ENCODE measurements around the gene METTL21C. TPM values are rescaled to one million over a fixed set of nuclear protein-coding genes. Genes with fewer than 3 reads are reported as not detected.

Gene METTL21C
- total RNA-seq (2022; extraction: Qiagen RNA extraction; ENCODE audit: low read depth): not detected in 5 replicates

GRCh38 chr13:102694937-102695336, at the start of gene METTL21C:
METTL21C (minus strand) TSS chr13:102695044; CDS start chr13:102694498, 546 bp downstream.

Other genes with a start within 250 kb of the METTL21C start
- gene TPP2, start 98.1 kb downstream of the METTL21C start, total RNA-seq (2022; extraction: Qiagen RNA extraction; ENCODE audit: low read depth): 10.6 to 19.1 TPM (median 18.0 TPM) in 5 replicates
- gene TEX30, start 78.7 kb upstream of the METTL21C start, total RNA-seq (2022; extraction: Qiagen RNA extraction; ENCODE audit: low read depth): 8.6 to 16.4 TPM (median 14.9 TPM) in 5 replicates
- gene POGLUT2, start 103.9 kb upstream of the METTL21C start, total RNA-seq (2022; extraction: Qiagen RNA extraction; ENCODE audit: low read depth): 4.7 to 6.7 TPM (median 6.1 TPM) in 5 replicates
- 1.6 to 4.5 TPM (median 2.9 TPM) in 5 replicates for gene BIVM, start 104.1 kb upstream of the METTL21C start, total RNA-seq (2022; extraction: Qiagen RNA extraction; ENCODE audit: low read depth)
- 15.2 to 19.0 TPM (median 17.3 TPM) in 5 replicates for gene ERCC5, start 151.0 kb upstream of the METTL21C start, total RNA-seq (2022; extraction: Qiagen RNA extraction; ENCODE audit: low read depth)